ENCODE results near the gene TRABD2B.

- no peak for TF ChIP-seq CTCF (IDR thresholded peaks at IDR 0.05; ENCODE audit: poor library complexity)
- TF ChIP-seq EZH2phosphoT487 (IDR thresholded peaks at IDR 0.05; ENCODE audit: low read depth, severe bottlenecking, unreplicated experiment), result no peak
These were observed 10.4 kb downstream of the TRABD2B start for GRCh38 chr1:47986761-47987200.

All from hepatocyte (in vitro differentiated cells).